Effector CD8-positive, alpha-beta T cell (primary cell): Measurements from ENCODE around the gene GBX1.

ENCODE experiments used
- DNase-seq: peaks from one replicate; lab custom pipeline; 2025; lab: John Stamatoyannopoulos, UW

GBX1 gene

GRCh38 chr7:151114151-151115090 lies 53.1 kb downstream of the GBX1 start:
- DNase-seq = no peak

- no peak for DNase-seq
Observed at GRCh38 chr7:151113344-151114150, 53.9 kb downstream of the GBX1 start.

- DNase-seq = peak; percentile 55
Observed at GRCh38 chr7:151110941-151111645, 56.4 kb downstream of the GBX1 start.

GRCh38 chr7:151110236-151110940 lies 57.1 kb downstream of the GBX1 start:
- no peak for DNase-seq

GRCh38 chr7:151109094-151110048 lies 58.1 kb downstream of the GBX1 start:
- no peak for DNase-seq

GRCh38 chr7:151107882-151108281 lies 59.6 kb downstream of the GBX1 start:
- DNase-seq = no peak

- no peak for DNase-seq
Observed at GRCh38 chr7:151104411-151105235, 62.9 kb downstream of the GBX1 start.

GRCh38 chr7:151103973-151104372 lies 63.5 kb downstream of the GBX1 start:
- DNase-seq = no peak

GRCh38 chr7:151102991-151103390 lies 64.5 kb downstream of the GBX1 start:
- DNase-seq = no peak

GRCh38 chr7:151101621-151102396 lies 65.7 kb downstream of the GBX1 start:
- DNase-seq = no peak

- no peak for DNase-seq
Observed at GRCh38 chr7:151100921-151101320, 66.6 kb downstream of the GBX1 start.

- DNase-seq = no peak
Observed at GRCh38 chr7:151099486-151100211, 67.8 kb downstream of the GBX1 start.
